Mucosa of descending colon (tissue), 3 donors: ENCODE data around the gene MCFD2. TPM values are rescaled to one million over a fixed set of nuclear protein-coding genes. Genes with fewer than 3 reads are reported as not detected.

Source experiments
- ATAC-seq: fragments of 200-7000 bp; cut with Tn5 transposase; one replicate; pipeline ENCODE4 v1.9.1; 2020; ENCODE audit warnings: mild to moderate bottlenecking, moderate library complexity
- DNase-seq, 3 donors: peaks; one replicate each; pipeline ENCODE4 v3.0.0-alpha.2; 2020
- H3K36me3 ChIP-seq: fragments of 200-600 bp; one replicate; pipeline ENCODE4 v1.8.0; 2021; ENCODE audit warnings: low read depth, mild to moderate bottlenecking
- H3K4me1 ChIP-seq: fragments of 200-600 bp; one replicate; pipeline ENCODE4 v1.8.0; 2021; ENCODE audit warnings: low read depth, mild to moderate bottlenecking
- H3K4me3 ChIP-seq: fragments of 200-600 bp; one replicate; pipeline ENCODE4 v1.8.0; 2021; ENCODE audit warnings: mild to moderate bottlenecking
- H3K9me3 ChIP-seq: fragments of 200-600 bp; one replicate; pipeline ENCODE4 v1.8.0; 2021; ENCODE audit warnings: mild to moderate bottlenecking
- CTCF ChIP-seq: fragments of 200-600 bp; IDR thresholded peaks from one replicate; pipeline ENCODE4 v1.8.0; 2022; ENCODE audit warnings: antibody characterized with exemption, mild to moderate bottlenecking
- intact Hi-C, 2 donors: fragments of 100-400 bp; cut with DNase I in 1 of 2; cut with micrococcal nuclease in 1 of 2; formaldehyde crosslinking; loops; one replicate each; pipeline versions ENCODE4 v1.11.0 to v1.11.1; 2022; cut with DNase I, micrococcal nuclease
- total RNA-seq, 3 donors: library from RNA; stranded (reverse); fragmentation: NEBNext Ultra II Directional in 2 of 3; extraction: Animal tissue kit (Norgen Biotek cat#: 25700) in 2 of 3; gene quantifications; one replicate each; pipeline versions ENCODE4 v1.2.1 to v1.2.4, GENCODE V29; 2021 to 2023
- donor health status: DM: no; HTN: no; CAD: no; lungs with moderate emphysema.
- donor health status: DM: no; HTN: no; CAD: no.
- donor health status: DM: no; HTN: yes; CAD: no.

MCFD2 gene
- total RNA-seq, 3 donors from 2014 or later, result 34.7 to 77.3 (median 49.5) TPM

- peaks cover 8% of the 10 kb centered on the region for H3K4me1 ChIP-seq
- no peak overlapping the region for H3K4me3 ChIP-seq
- DNase-seq (no peak), ATAC-seq (no peak)
- intact Hi-C loops, result no loop called here
- no peak for TF ChIP-seq CTCF
- no peaks in the 10 kb centered on the region for H3K36me3 ChIP-seq
- no peaks in the 10 kb centered on the region for H3K9me3 ChIP-seq
Observed at GRCh38 chr2:46936566-46936965, 21.0 kb upstream of the MCFD2 start.

DNA sequence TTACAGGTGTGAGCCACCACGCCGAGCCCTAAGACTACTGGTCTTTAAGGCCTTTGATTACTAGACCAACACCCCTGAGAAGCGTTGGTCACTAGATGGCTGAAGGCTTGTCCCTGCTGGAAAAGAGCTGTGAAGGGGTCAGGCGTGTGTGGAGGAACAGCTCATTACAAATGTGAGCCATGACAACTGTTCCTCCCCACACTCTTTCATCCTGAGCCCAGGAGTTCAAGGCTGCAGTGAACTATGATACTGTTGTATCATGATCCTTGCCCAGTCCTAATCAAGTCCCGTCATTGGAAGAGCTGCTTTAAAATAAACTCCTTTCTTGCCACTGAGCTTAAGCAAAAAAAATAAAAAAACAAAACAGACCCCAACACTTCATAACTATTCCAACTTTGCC lies 19.5 kb upstream of the MCFD2 start:
- intact Hi-C loops, result no loop called here

GRCh38 chr2:46929612-46930011 lies 14.0 kb upstream of the MCFD2 start:
- DNase-seq, result no peak
- TF ChIP-seq CTCF, result no peak
- no peak overlapping the region for H3K4me3 ChIP-seq
- H3K9me3 ChIP-seq, result peaks cover 6% of the 10 kb centered on the region
- no peaks in the 10 kb centered on the region for H3K4me1 ChIP-seq
- intact Hi-C loops, result no loop called here
- no peaks in the 10 kb centered on the region for H3K36me3 ChIP-seq
- no peak for ATAC-seq

More for the DNA sequence above, 19.5 kb upstream of the MCFD2 start:
- no peak for TF ChIP-seq CTCF
- H3K36me3 ChIP-seq, result no peaks in the 10 kb centered on the region
- no peak overlapping the region for H3K4me3 ChIP-seq
- DNase-seq (no peak), ATAC-seq (no peak)
- no peaks in the 10 kb centered on the region for H3K9me3 ChIP-seq
- peaks cover 3% of the 10 kb centered on the region for H3K4me1 ChIP-seq

- no peak for TF ChIP-seq CTCF
- no peak for ATAC-seq
- intact Hi-C loops, result no loop called here
- Histone ChIP-seq H3K4me1 (no peaks in the 10 kb centered on the region), H3K36me3 (no peaks in the 10 kb centered on the region), H3K4me3 (no peak overlapping the region), H3K9me3 (peaks cover 6% of the 10 kb centered on the region)
- DNase-seq, result no peak
Observed at GRCh38 chr2:46926863-46927262, 11.3 kb upstream of the MCFD2 start.

GRCh38 chr2:46925474-46926351 lies 10.1 kb upstream of the MCFD2 start:
- Histone ChIP-seq H3K36me3 (no peaks in the 10 kb centered on the region), H3K9me3 (peaks cover 6% of the 10 kb centered on the region), H3K4me1 (no peaks in the 10 kb centered on the region), H3K4me3 (no peak overlapping the region)
- no peak for DNase-seq
- no peak for TF ChIP-seq CTCF
- no peak for ATAC-seq
- intact Hi-C loops, result no loop called here
